Right lobe of liver (tissue), 6 donors: ENCODE results near the gene CDK11B. TPM values are rescaled to one million over a fixed set of nuclear protein-coding genes. Genes with fewer than 3 reads are reported as not detected.

Experiments
- ATAC-seq, 4 donors: fragments of 200-7000 bp; cut with Tn5 transposase; one replicate each; pipeline ENCODE4 v1.9.1; 2020; ENCODE audit warnings: mild to moderate bottlenecking in 4 of 4, moderate library complexity in 4 of 4
- DNase-seq, 3 donors: peaks; one replicate each; pipeline ENCODE4 v3.0.0-alpha.2; 2020
- H3K27ac ChIP-seq, 3 donors: fragments of 200-600 bp; one replicate each; pipeline ENCODE4 v1.8.0; 2022
- H3K27me3 ChIP-seq, 2 donors: fragments of 200-600 bp; one replicate each; pipeline ENCODE4 v1.8.0; 2022
- H3K36me3 ChIP-seq, 4 donors: fragments of 200-600 bp; sonication (generic) in 1 of 4; one replicate each; pipeline versions ENCODE4 v1.5.1 to v1.8.0; 2017 to 2022; ENCODE audit warnings: control low read depth in 1 of 4
- H3K4me1 ChIP-seq, 4 donors: fragments of 200-600 bp; sonication (generic) in 1 of 4; one replicate each; pipeline versions ENCODE4 v1.5.1 to v1.8.0; 2017 to 2022; ENCODE audit warnings: control low read depth in 1 of 4
- H3K4me3 ChIP-seq, 3 donors: fragments of 200-600 bp; one replicate each; pipeline ENCODE4 v1.8.0; 2022
- H3K9me3 ChIP-seq, 4 donors: fragments of 200-600 bp; sonication (generic) in 1 of 4; one replicate each; pipeline versions ENCODE4 v1.5.1 to v1.8.0; 2017 to 2022; ENCODE audit warnings: control low read depth in 1 of 4
- CTCF ChIP-seq, 4 donors: fragments of 200-600 bp in 3 of 4; fragments of 450-650 bp in 1 of 4; IDR thresholded peaks; one replicate each; pipeline versions ENCODE4 v1.5.1 to v1.8.0; 2016 to 2022; ENCODE audit warnings: antibody characterized with exemption in 4 of 4, mild to moderate bottlenecking in 2 of 4
- POLR2A ChIP-seq: fragments of 450-650 bp; IDR thresholded peaks from one replicate; pipeline ENCODE4 v1.6.1; 2017; ENCODE audit warnings: antibody characterized with exemption, mild to moderate bottlenecking
- WGBS: methylation state at CpG from one replicate; pipeline ENCODE4 v1.1.6; 2018; ENCODE audit warnings: low coverage, low lambda C conversion rate; ENCODE audit not compliant: insufficient coverage; ENCODE audit errors: missing lambda C conversion rate; 5-methylcytosine and 5-hydroxymethylcytosine counted together
- intact Hi-C, 2 donors: fragments of 100-400 bp; cut with DNase I; formaldehyde crosslinking; loops; one replicate each; pipeline versions ENCODE4 v1.11.2 to v1.14.1; 2022
- total RNA-seq, 6 experiments: library from RNA; depleted of rRNA in 2 of 6; stranded (reverse); fragments of >200 nt in 2 of 6; fragmentation: NEBNext Ultra II Directional in 3 of 6; extraction: Animal tissue kit (Norgen Biotek cat#: 25700) in 3 of 6; gene quantifications; one replicate each; pipeline versions ENCODE4 v1.1.0 to v1.2.4, GENCODE V29; 2016 to 2023
- donor health status: DM: no; HTN: yes; CAD: no.
- donor health status: DM: no; HTN: no; CAD: no.
- donor health status: DM: no; HTN: no; CAD: no.
- donor health status: DM: no; HTN: yes; CAD: no.
- donor health status: DM: no; HTN: yes; CAD: no.

CDK11B gene
- total RNA-seq, 6 experiments from 2014 or later: 8.0 to 11.8 (median 9.5) TPM

- TF ChIP-seq CTCF (IDR thresholded peaks at IDR 0.05) (no peak), POLR2A (no peak)
- Histone ChIP-seq H3K9me3 (no peaks in the 10 kb centered on the region), H3K4me1 (peaks cover 0 to 4% (median 0%) of the 10 kb centered on the region in 4 donors), H3K4me3 (no peak overlapping the region), H3K27ac (no peak overlapping the region), H3K36me3 (no peaks in the 10 kb centered on the region), H3K27me3 (no peaks in the 10 kb centered on the region)
- WGBS: 85% methylated on average over 6 of the region's 9 CpGs
- intact Hi-C loops: no loop called here
- DNase-seq (peak in 1 of 3 donors; percentile 32), ATAC-seq (no peak)
Measured at GRCh38 chr1:1687846-1688245, 29.0 kb upstream of the CDK11B start.

GRCh38 chr1:1684031-1684681 is 25.4 kb upstream of the CDK11B start:
- H3K4me1 ChIP-seq: peaks cover 0 to 7% (median 1%) of the 10 kb centered on the region in 4 donors
- peak in 1 of 3 donors; percentile 37 for DNase-seq
- no peak overlapping the region for H3K4me3 ChIP-seq
- 94% methylated on average over 12 of the region's 28 CpGs for WGBS
- TF ChIP-seq POLR2A: no peak
- TF ChIP-seq CTCF (IDR thresholded peaks at IDR 0.05): no peak
- intact Hi-C loops: no loop called here
- H3K27me3 ChIP-seq: no peaks in the 10 kb centered on the region
- no peak overlapping the region for H3K27ac ChIP-seq
- no peak for ATAC-seq
- no peaks in the 10 kb centered on the region for H3K36me3 ChIP-seq
- H3K9me3 ChIP-seq: no peaks in the 10 kb centered on the region

GRCh38 chr1:1683104-1683905 is 24.5 kb upstream of the CDK11B start:
- ATAC-seq: no peak
- Histone ChIP-seq H3K27ac (no peak overlapping the region), H3K4me1 (peaks cover 0 to 15% (median 6%) of the 10 kb centered on the region in 4 donors), H3K9me3 (no peaks in the 10 kb centered on the region), H3K27me3 (no peaks in the 10 kb centered on the region), H3K36me3 (no peaks in the 10 kb centered on the region), H3K4me3 (no peak overlapping the region)
- TF ChIP-seq CTCF (IDR thresholded peaks at IDR 0.05) (no peak), POLR2A (no peak)
- 60% methylated on average over 12 of the region's 26 CpGs for WGBS
- peak in 1 of 3 donors; percentile 38 for DNase-seq
- intact Hi-C loops: no loop called here

- no peak overlapping the region for H3K4me3 ChIP-seq
- ATAC-seq (no peak), DNase-seq (peak in 2 of 3 donors; percentile 16 to 24)
- WGBS: 65% methylated on average over 9 of the region's 11 CpGs
- no peaks in the 10 kb centered on the region for H3K9me3 ChIP-seq
- H3K4me1 ChIP-seq: peaks cover 0 to 15% (median 7%) of the 10 kb centered on the region in 4 donors
- intact Hi-C loops: no loop called here
- no peaks in the 10 kb centered on the region for H3K27me3 ChIP-seq
- H3K27ac ChIP-seq: no peak overlapping the region
- H3K36me3 ChIP-seq: no peaks in the 10 kb centered on the region
- TF ChIP-seq POLR2A: no peak
Measured at GRCh38 chr1:1680912-1681273, 22.1 kb upstream of the CDK11B start.
